Nephron (organoid): Measurements from ENCODE around the gene SUSD1.

Experiments used
- H3K27ac Mint-ChIP-seq, 3 experiments: 2 replicates each; pipeline ENCODE4 v1.8.0; 2020; ENCODE audit warnings: mixed read lengths in 3 of 3, mild to moderate bottlenecking in 2 of 3, moderate library complexity in 1 of 3
- H3K27me3 Mint-ChIP-seq: 2 replicates; pipeline ENCODE4 v1.8.0; 2021; ENCODE audit warnings: low read depth, mild to moderate bottlenecking, moderate library complexity, mixed read lengths
- H3K36me3 Mint-ChIP-seq: 2 replicates; pipeline ENCODE4 v1.8.0; 2020; ENCODE audit warnings: low read depth, mixed read lengths
- H3K4me1 Mint-ChIP-seq: 2 replicates; pipeline ENCODE4 v1.8.0; 2020; ENCODE audit warnings: mixed read lengths
- H3K4me3 Mint-ChIP-seq, 3 experiments: 2 replicates each; pipeline ENCODE4 v1.8.0; 2020; ENCODE audit warnings: mild to moderate bottlenecking in 3 of 3, mixed read lengths in 3 of 3, moderate library complexity in 2 of 3
- H3K9me3 Mint-ChIP-seq: 2 replicates; pipeline ENCODE4 v1.8.0; 2020; ENCODE audit warnings: mixed read lengths
- CTCF ChIP-seq, 3 experiments: fragments of 200-600 bp; sonication (generic); IDR thresholded peaks; one replicate each; pipeline ENCODE4 v1.5.0; 2021; ENCODE audit warnings: antibody characterized with exemption in 3 of 3; ENCODE audit not compliant: unreplicated experiment in 3 of 3

SUSD1 gene

GRCh38 chr9:112059145-112059965, 115.7 kb downstream of the SUSD1 start:
- Mint-ChIP-seq H3K27ac (peak overlapping the region; percentile 45 to 84 (median 61)), H3K9me3 (no peaks in the 10 kb centered on the region), H3K36me3 (peaks cover 48% of the 10 kb centered on the region), H3K27me3 (no peaks in the 10 kb centered on the region), H3K4me3 (no peak overlapping the region), H3K4me1 (peaks cover 15% of the 10 kb centered on the region)
- TF ChIP-seq CTCF (IDR thresholded peaks at IDR 0.05; ENCODE audit: unreplicated experiment in 3 of 3): no peak

- Mint-ChIP-seq H3K27ac (peak overlapping the region in 1 of 3 experiments; percentile 69), H3K4me1 (peaks cover 14% of the 10 kb centered on the region), H3K4me3 (no peak overlapping the region), H3K9me3 (peaks cover 6% of the 10 kb centered on the region), H3K27me3 (no peaks in the 10 kb centered on the region), H3K36me3 (peaks cover 50% of the 10 kb centered on the region)
- TF ChIP-seq CTCF (IDR thresholded peaks at IDR 0.05; ENCODE audit: unreplicated experiment in 3 of 3): no peak
These were observed 118.1 kb downstream of the SUSD1 start for GRCh38 chr9:112056996-112057395.

GRCh38 chr9:112054916-112055315, 120.2 kb downstream of the SUSD1 start:
- Mint-ChIP-seq H3K4me1 (peaks cover 17% of the 10 kb centered on the region), H3K9me3 (peaks cover 6% of the 10 kb centered on the region), H3K27me3 (no peaks in the 10 kb centered on the region), H3K4me3 (no peak overlapping the region), H3K36me3 (peaks cover 48% of the 10 kb centered on the region), H3K27ac (no peak overlapping the region)
- TF ChIP-seq CTCF (IDR thresholded peaks at IDR 0.05; ENCODE audit: unreplicated experiment in 3 of 3): no peak

GRCh38 chr9:112051812-112052211, 123.3 kb downstream of the SUSD1 start:
- Mint-ChIP-seq H3K9me3 (peaks cover 6% of the 10 kb centered on the region), H3K27ac (peak overlapping the region in 2 of 3 experiments; percentile 23 to 59), H3K4me1 (peaks cover 39% of the 10 kb centered on the region), H3K36me3 (peaks cover 41% of the 10 kb centered on the region), H3K27me3 (no peaks in the 10 kb centered on the region), H3K4me3 (no peak overlapping the region)
- no peak for TF ChIP-seq CTCF (IDR thresholded peaks at IDR 0.05; ENCODE audit: unreplicated experiment in 3 of 3)

- H3K4me1 Mint-ChIP-seq: peaks cover 39% of the 10 kb centered on the region
- TF ChIP-seq CTCF (IDR thresholded peaks at IDR 0.05; ENCODE audit: unreplicated experiment in 3 of 3): no peak
- H3K27me3 Mint-ChIP-seq: no peaks in the 10 kb centered on the region
- peaks cover 40% of the 10 kb centered on the region for H3K36me3 Mint-ChIP-seq
- H3K4me3 Mint-ChIP-seq: no peak overlapping the region
- peaks cover 6% of the 10 kb centered on the region for H3K9me3 Mint-ChIP-seq
- peak overlapping the region; percentile 70 to 91 (median 84) for H3K27ac Mint-ChIP-seq
These were observed 124.3 kb downstream of the SUSD1 start for GRCh38 chr9:112050544-112051475.
